ENCODE measurements around the gene PRSS33. TPM values are rescaled to one million over a fixed set of nuclear protein-coding genes. Genes with fewer than 3 reads are reported as not detected.
A peak's percentile ranks its signal among the peaks of the same experiment; 100 is the strongest.

The PRSS33 gene
- total and polyA plus RNA-seq, 5 donors = not detected

- no peak overlapping the region for H3K4me3 ChIP-seq (ENCODE audit: low read length)
- intact Hi-C loops (cut with DNase I) = no loop called here
- 79% methylated on average over 8 of the region's 8 CpGs for WGBS
Measured at GRCh38 chr16:2791174-2791573, 3.8 kb upstream of the PRSS33 start.

GRCh38 chr16:2790631-2791030, 3.3 kb upstream of the PRSS33 start:
- no peaks in the 10 kb centered on the region for H3K9me3 ChIP-seq (ENCODE audit: control insufficient read depth, low read length)
- intact Hi-C loops (cut with DNase I) = no loop called here
- ATAC-seq (peak in 1 of 2 donors; percentile 32), DNase-seq (no peak)
- no peak overlapping the region for H3K4me3 ChIP-seq (ENCODE audit: low read length)
- 80% methylated on average over 5 of the region's 5 CpGs for WGBS
- no peaks in the 10 kb centered on the region for H3K27me3 ChIP-seq (ENCODE audit: control insufficient read depth, insufficient read depth)
- no peak overlapping the region for H3K27ac ChIP-seq (ENCODE audit: low read length)
- H3K4me1 ChIP-seq (ENCODE audit: control insufficient read depth, insufficient read depth, low read length) = no peaks in the 10 kb centered on the region

More at GRCh38 chr16:2791174-2791573, 3.8 kb upstream of the PRSS33 start:
- ATAC-seq (no peak), DNase-seq (no peak)
- no peak overlapping the region for H3K27ac ChIP-seq (ENCODE audit: low read length)
- no peaks in the 10 kb centered on the region for H3K4me1 ChIP-seq (ENCODE audit: control insufficient read depth, insufficient read depth, low read length)
- H3K9me3 ChIP-seq (ENCODE audit: control insufficient read depth, low read length) = no peaks in the 10 kb centered on the region
- H3K27me3 ChIP-seq (ENCODE audit: control insufficient read depth, insufficient read depth) = no peaks in the 10 kb centered on the region

GRCh38 chr16:2787961-2788360, 601 bp upstream of the PRSS33 start:
- Histone ChIP-seq H3K4me1 (ENCODE audit: control insufficient read depth, insufficient read depth, low read length) (no peaks in the 10 kb centered on the region), H3K27me3 (ENCODE audit: control insufficient read depth, insufficient read depth) (no peaks in the 10 kb centered on the region), H3K27ac (ENCODE audit: low read length) (no peak overlapping the region), H3K9me3 (ENCODE audit: control insufficient read depth, low read length) (no peaks in the 10 kb centered on the region), H3K4me3 (ENCODE audit: low read length) (no peak overlapping the region)
- ATAC-seq = no peak
- WGBS = 36% methylated on average over 7 of the region's 7 CpGs
- DNase-seq = peak in 1 of 3 donors; percentile 19
- intact Hi-C loops (cut with DNase I) = no loop called here

GRCh38 chr16:2786826-2787151, 571 bp downstream of the PRSS33 start:
- Histone ChIP-seq H3K27me3 (ENCODE audit: control insufficient read depth, insufficient read depth) (no peaks in the 10 kb centered on the region), H3K4me3 (ENCODE audit: low read length) (no peak overlapping the region), H3K4me1 (ENCODE audit: control insufficient read depth, insufficient read depth, low read length) (no peaks in the 10 kb centered on the region), H3K27ac (ENCODE audit: low read length) (no peak overlapping the region), H3K9me3 (ENCODE audit: control insufficient read depth, low read length) (no peaks in the 10 kb centered on the region)
- WGBS = 52% methylated on average over 3 of the region's 3 CpGs
- DNase-seq = no peak
- ATAC-seq = no peak
- intact Hi-C loops (cut with DNase I) = no loop called here

- no peaks in the 10 kb centered on the region for H3K27me3 ChIP-seq (ENCODE audit: control insufficient read depth, insufficient read depth)
Measured at GRCh38 chr16:2786061-2786825, 1.1 kb downstream of the PRSS33 start.

GRCh38 chr16:2785101-2785991, 2.0 kb downstream of the PRSS33 start:
- Histone ChIP-seq H3K4me1 (ENCODE audit: control insufficient read depth, insufficient read depth, low read length) (no peaks in the 10 kb centered on the region), H3K9me3 (ENCODE audit: control insufficient read depth, low read length) (no peaks in the 10 kb centered on the region), H3K27me3 (ENCODE audit: control insufficient read depth, insufficient read depth) (no peaks in the 10 kb centered on the region), H3K4me3 (ENCODE audit: low read length) (peak overlapping the region; percentile 12), H3K27ac (ENCODE audit: low read length) (no peak overlapping the region)
- DNase-seq = peak in 1 of 3 donors; percentile 49
- intact Hi-C loops (cut with DNase I) = no loop called here
- WGBS = 12% methylated on average over 79 of the region's 79 CpGs
- ATAC-seq = peak in 1 of 2 donors; percentile 41

More at GRCh38 chr16:2786061-2786825, 1.1 kb downstream of the PRSS33 start:
- Histone ChIP-seq H3K27ac (ENCODE audit: low read length) (no peak overlapping the region), H3K4me3 (ENCODE audit: low read length) (no peak overlapping the region), H3K9me3 (ENCODE audit: control insufficient read depth, low read length) (no peaks in the 10 kb centered on the region), H3K4me1 (ENCODE audit: control insufficient read depth, insufficient read depth, low read length) (no peaks in the 10 kb centered on the region)
- ATAC-seq = no peak
- WGBS = 45% methylated on average over 15 of the region's 15 CpGs
- intact Hi-C loops (cut with DNase I) = no loop called here
- peak in 1 of 3 donors; percentile 19 for DNase-seq

- no peaks in the 10 kb centered on the region for H3K9me3 ChIP-seq (ENCODE audit: control insufficient read depth, low read length)
- no peaks in the 10 kb centered on the region for H3K4me1 ChIP-seq (ENCODE audit: control insufficient read depth, insufficient read depth, low read length)
- DNase-seq (peak in 1 of 3 donors; percentile 55), ATAC-seq (no peak)
- intact Hi-C loops (cut with DNase I) = no loop called here
- no peaks in the 10 kb centered on the region for H3K27me3 ChIP-seq (ENCODE audit: control insufficient read depth, insufficient read depth)
- H3K27ac ChIP-seq (ENCODE audit: low read length) = no peak overlapping the region
- WGBS = 51% methylated on average over 15 of the region's 15 CpGs
- peak overlapping the region; percentile 12 for H3K4me3 ChIP-seq (ENCODE audit: low read length)
Measured at GRCh38 chr16:2784358-2785100, 2.8 kb downstream of the PRSS33 start.

GRCh38 chr16:2783581-2784357, 3.6 kb downstream of the PRSS33 start:
- intact Hi-C loops (cut with DNase I) = no loop called here
- Histone ChIP-seq H3K9me3 (ENCODE audit: control insufficient read depth, low read length) (no peaks in the 10 kb centered on the region), H3K4me3 (ENCODE audit: low read length) (no peak overlapping the region), H3K4me1 (ENCODE audit: control insufficient read depth, insufficient read depth, low read length) (no peaks in the 10 kb centered on the region), H3K27me3 (ENCODE audit: control insufficient read depth, insufficient read depth) (no peaks in the 10 kb centered on the region), H3K27ac (ENCODE audit: low read length) (no peak overlapping the region)
- 82% methylated on average over 15 of the region's 15 CpGs for WGBS
- DNase-seq (peak in 1 of 3 donors; percentile 38), ATAC-seq (no peak)

GRCh38 chr16:2782583-2783351, 4.6 kb downstream of the PRSS33 start:
- DNase-seq = peak in 1 of 3 donors; percentile 30
- no peaks in the 10 kb centered on the region for H3K9me3 ChIP-seq (ENCODE audit: control insufficient read depth, low read length)
- H3K4me1 ChIP-seq (ENCODE audit: control insufficient read depth, insufficient read depth, low read length) = no peaks in the 10 kb centered on the region
- no peaks in the 10 kb centered on the region for H3K27me3 ChIP-seq (ENCODE audit: control insufficient read depth, insufficient read depth)
- H3K27ac ChIP-seq (ENCODE audit: low read length) = no peak overlapping the region
- intact Hi-C loops (cut with DNase I) = no loop called here
- no peak for ATAC-seq
- no peak overlapping the region for H3K4me3 ChIP-seq (ENCODE audit: low read length)
- 66% methylated on average over 20 of the region's 20 CpGs for whole genome bisulfite sequencing
